ENCODE data around the gene CACNA1S.

DNA sequence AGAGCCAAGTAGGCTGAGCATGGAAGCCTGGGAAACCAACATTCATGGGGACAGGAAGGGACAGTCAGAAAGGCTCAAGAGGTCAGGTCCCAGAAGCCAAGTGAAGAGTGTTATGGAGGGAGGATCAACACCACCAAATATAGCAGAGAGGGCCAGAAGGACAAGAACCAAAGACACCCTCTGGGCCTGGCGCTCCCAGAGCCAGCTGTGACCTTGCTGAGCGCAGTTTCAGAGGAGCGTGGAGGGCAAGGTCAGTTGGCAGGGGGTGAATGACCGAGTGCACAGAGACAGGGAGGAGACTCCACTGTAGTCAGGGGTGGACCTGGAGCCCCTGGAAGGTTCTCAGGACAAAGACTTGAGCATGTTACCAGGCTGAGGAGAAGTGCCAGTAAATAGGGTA lies 19.2 kb upstream of the CACNA1S start:
- TF ChIP-seq, protein P1, sequence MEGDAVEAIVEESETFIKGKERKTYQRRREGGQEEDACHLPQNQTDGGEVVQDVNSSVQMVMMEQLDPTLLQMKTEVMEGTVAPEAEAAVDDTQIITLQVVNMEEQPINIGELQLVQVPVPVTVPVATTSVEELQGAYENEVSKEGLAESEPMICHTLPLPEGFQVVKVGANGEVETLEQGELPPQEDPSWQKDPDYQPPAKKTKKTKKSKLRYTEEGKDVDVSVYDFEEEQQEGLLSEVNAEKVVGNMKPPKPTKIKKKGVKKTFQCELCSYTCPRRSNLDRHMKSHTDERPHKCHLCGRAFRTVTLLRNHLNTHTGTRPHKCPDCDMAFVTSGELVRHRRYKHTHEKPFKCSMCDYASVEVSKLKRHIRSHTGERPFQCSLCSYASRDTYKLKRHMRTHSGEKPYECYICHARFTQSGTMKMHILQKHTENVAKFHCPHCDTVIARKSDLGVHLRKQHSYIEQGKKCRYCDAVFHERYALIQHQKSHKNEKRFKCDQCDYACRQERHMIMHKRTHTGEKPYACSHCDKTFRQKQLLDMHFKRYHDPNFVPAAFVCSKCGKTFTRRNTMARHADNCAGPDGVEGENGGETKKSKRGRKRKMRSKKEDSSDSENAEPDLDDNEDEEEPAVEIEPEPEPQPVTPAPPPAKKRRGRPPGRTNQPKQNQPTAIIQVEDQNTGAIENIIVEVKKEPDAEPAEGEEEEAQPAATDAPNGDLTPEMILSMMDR (IDR thresholded peaks at IDR 0.05; ENCODE audit: low read length) = no peak
- no peak for TF ChIP-seq EZH2 (optimal IDR thresholded peaks at IDR 0.05; ENCODE audit: low read depth, low read length)

Data from MM.1S (cell line).